A673 (cell line): ENCODE results near the gene BCL3. TPM values are rescaled to one million over a fixed set of nuclear protein-coding genes. Genes with fewer than 3 reads are reported as not detected.

Experiments used
- BruUV-seq: library from RNA; stranded (reverse); fragments of 400-500 nt; replicated peaks from 2 replicates; lab custom pipeline; 2021; lab: Mats Ljungman, UMichigan
- CTCF ChIA-PET: fragments of 300-600 bp; sonication (Branson Sonifier 250); formaldehyde crosslinking; loops from one replicate; lab custom pipeline; 2022; ENCODE audit warnings: antibody characterized with exemption; lab: Charles Lee
- POLR2A ChIA-PET: fragments of 300-600 bp; sonication (Branson Sonifier 250); formaldehyde crosslinking; loops from one replicate; lab custom pipeline; 2022; ENCODE audit warnings: antibody characterized with exemption; ENCODE audit not compliant: low non-redundant PET; lab: Charles Lee
- DNase-seq: peaks from one replicate; pipeline ENCODE4 v3.0.0-alpha.2; 2015; ENCODE audit warnings: low spot score
- H3K27ac ChIP-seq: fragments of 200-600 bp; sonication (generic); 2 replicates; pipeline ENCODE4 v1.5.1; 2016; ENCODE audit warnings: mixed run types, low read depth, mild to moderate bottlenecking, mixed read lengths, antibody characterized with exemption, low read length; ENCODE audit not compliant: poor library complexity, severe bottlenecking
- H3K27me3 ChIP-seq: fragments of 200-600 bp; sonication (generic); replicated peaks from 2 replicates; pipeline ENCODE4 v1.6.1; 2017; ENCODE audit warnings: mixed run types, low read depth, mild to moderate bottlenecking, mixed read lengths, antibody characterized with exemption, low read length; ENCODE audit not compliant: insufficient read depth, poor library complexity
- H3K36me3 ChIP-seq: fragments of 200-600 bp; sonication (generic); 2 replicates; pipeline ENCODE4 v1.6.1; 2016; ENCODE audit warnings: mixed run types, mild to moderate bottlenecking, mixed read lengths, antibody characterized with exemption, low read length; ENCODE audit not compliant: insufficient read depth, poor library complexity, severe bottlenecking
- H3K4me1 ChIP-seq: fragments of 200-600 bp; sonication (generic); 2 replicates; pipeline ENCODE4 v1.6.1; 2017; ENCODE audit warnings: mixed run types, mild to moderate bottlenecking, mixed read lengths, antibody characterized with exemption, low read length; ENCODE audit not compliant: insufficient read depth, poor library complexity, severe bottlenecking
- H3K4me3 ChIP-seq: fragments of 200-600 bp; sonication (generic); 2 replicates; pipeline ENCODE4 v1.5.1; 2016; ENCODE audit warnings: low read depth, mixed run types, mild to moderate bottlenecking, mixed read lengths, low read length; ENCODE audit not compliant: poor library complexity, severe bottlenecking
- H3K9me3 ChIP-seq: fragments of 200-600 bp; sonication (generic); 2 replicates; pipeline ENCODE4 v1.6.1; 2016; ENCODE audit warnings: mixed run types, low read depth, mild to moderate bottlenecking, mixed read lengths, antibody characterized with exemption, low read length; ENCODE audit not compliant: poor library complexity, severe bottlenecking
- EZH2 ChIP-seq: fragments of 200-600 bp; sonication (generic); IDR thresholded peaks from 2 replicates; pipeline ENCODE4 v1.6.1; 2017; ENCODE audit warnings: borderline replicate concordance, low read depth, mild to moderate bottlenecking, mixed read lengths, antibody characterized with exemption, low read length; ENCODE audit not compliant: poor library complexity, severe bottlenecking
- intact Hi-C: fragments of 100-400 bp; cut with micrococcal nuclease; formaldehyde crosslinking; loops from one replicate; pipeline ENCODE4 v1.10.0; 2022; ENCODE audit not compliant: unreplicated experiment
- total RNA-seq: library from RNA; stranded (reverse); gene quantifications from 2 replicates; pipeline ENCODE4 v1.2.3, GENCODE V29; 2021
- TF ChIP-seq, protein P1 (sequence below): fragments of 300-800, 200-600 bp; sonication (generic); conservative IDR thresholded peaks from 2 replicates; pipeline ENCODE4 v1.5.1; 2017; ENCODE audit warnings: low read depth, mild to moderate bottlenecking, antibody characterized with exemption, low read length, moderate library complexity, mixed read lengths

BCL3 gene
- total RNA-seq, 1 experiment from 2014 or later = 6.6 TPM

DNA sequence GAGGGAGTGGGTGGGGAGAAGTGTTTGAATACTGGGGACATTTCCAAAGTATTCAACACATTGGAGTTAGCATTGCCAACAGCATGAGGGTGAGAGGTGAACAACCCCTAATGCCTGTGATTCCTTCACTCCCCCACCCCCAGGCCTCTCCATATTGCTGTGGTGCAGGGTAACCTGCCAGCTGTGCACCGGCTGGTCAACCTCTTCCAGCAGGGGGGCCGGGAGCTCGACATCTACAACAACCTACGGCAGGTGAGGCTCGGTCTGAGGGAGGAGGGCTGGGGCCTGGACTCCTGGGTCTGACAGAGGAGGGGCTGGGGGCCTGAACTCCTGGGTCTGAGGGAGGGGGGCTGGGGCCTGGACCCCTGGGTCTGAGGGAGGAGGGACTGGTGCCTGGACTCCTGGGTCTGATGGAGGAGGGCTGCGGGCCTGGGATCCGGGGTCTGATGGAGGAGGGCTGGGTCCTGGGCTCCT lies 7.6 kb downstream of the BCL3 start:
- no TSS peak for BruUV-seq
- no peak overlapping the region for H3K27ac ChIP-seq
- ChIA-PET POLR2A (no interaction called here), CTCF (interaction anchor here (0.6 kb wide), 1 partner anchor 14 kb away, joined by 8 read pairs; no protein-coding TSS in a partner anchor)
- TF ChIP-seq, protein P1, sequence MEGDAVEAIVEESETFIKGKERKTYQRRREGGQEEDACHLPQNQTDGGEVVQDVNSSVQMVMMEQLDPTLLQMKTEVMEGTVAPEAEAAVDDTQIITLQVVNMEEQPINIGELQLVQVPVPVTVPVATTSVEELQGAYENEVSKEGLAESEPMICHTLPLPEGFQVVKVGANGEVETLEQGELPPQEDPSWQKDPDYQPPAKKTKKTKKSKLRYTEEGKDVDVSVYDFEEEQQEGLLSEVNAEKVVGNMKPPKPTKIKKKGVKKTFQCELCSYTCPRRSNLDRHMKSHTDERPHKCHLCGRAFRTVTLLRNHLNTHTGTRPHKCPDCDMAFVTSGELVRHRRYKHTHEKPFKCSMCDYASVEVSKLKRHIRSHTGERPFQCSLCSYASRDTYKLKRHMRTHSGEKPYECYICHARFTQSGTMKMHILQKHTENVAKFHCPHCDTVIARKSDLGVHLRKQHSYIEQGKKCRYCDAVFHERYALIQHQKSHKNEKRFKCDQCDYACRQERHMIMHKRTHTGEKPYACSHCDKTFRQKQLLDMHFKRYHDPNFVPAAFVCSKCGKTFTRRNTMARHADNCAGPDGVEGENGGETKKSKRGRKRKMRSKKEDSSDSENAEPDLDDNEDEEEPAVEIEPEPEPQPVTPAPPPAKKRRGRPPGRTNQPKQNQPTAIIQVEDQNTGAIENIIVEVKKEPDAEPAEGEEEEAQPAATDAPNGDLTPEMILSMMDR = no peak
- TF ChIP-seq EZH2 = no peak
- H3K4me1 ChIP-seq = peaks cover 27% of the 10 kb centered on the region
- no peak overlapping the region for H3K4me3 ChIP-seq
- H3K27me3 ChIP-seq = no peaks in the 10 kb centered on the region
- intact Hi-C loops = no loop called here
- H3K9me3 ChIP-seq = no peaks in the 10 kb centered on the region
- no peak for DNase-seq
- no peaks in the 10 kb centered on the region for H3K36me3 ChIP-seq

DNA sequence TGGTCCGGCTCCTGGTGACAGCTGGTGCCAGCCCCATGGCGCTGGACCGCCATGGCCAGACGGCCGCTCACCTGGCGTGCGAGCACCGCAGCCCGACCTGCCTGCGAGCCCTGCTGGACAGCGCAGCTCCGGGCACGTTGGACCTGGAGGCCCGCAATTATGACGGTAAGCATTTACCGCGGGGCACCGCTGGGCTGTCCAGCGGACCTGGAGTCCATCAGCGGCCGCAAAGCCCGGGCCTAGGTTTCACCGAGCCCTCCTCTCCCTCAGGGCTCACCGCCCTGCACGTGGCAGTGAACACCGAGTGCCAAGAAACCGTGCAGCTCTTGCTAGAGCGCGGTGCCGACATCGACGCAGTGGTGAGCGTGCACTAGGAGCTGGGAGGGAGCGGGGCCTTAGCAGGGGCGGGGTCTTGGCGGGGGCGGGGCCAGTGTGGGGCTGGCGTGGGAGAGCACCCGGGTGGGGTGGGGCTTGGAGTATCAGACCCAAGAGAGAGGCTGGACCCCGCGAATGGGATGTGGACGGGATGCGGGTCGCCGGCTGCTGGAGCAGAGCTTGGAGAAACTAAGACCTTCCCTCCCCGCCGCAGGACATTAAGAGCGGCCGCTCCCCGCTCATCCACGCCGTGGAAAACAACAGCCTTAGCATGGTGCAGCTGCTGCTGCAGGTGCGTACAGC lies 8.7 kb downstream of the BCL3 start:
- ChIA-PET CTCF (interaction anchor here (0.6 to 1.4 kb wide), 3 partner anchors 13 to 552 kb away, joined by 3 to 7 read pairs (median 5); no protein-coding TSS in a partner anchor), POLR2A (no interaction called here)
- Histone ChIP-seq H3K27me3 (no peaks in the 10 kb centered on the region), H3K9me3 (no peaks in the 10 kb centered on the region), H3K4me1 (peaks cover 27% of the 10 kb centered on the region), H3K36me3 (no peaks in the 10 kb centered on the region), H3K27ac (no peak overlapping the region), H3K4me3 (peak overlapping the region; percentile 48)
- BruUV-seq = no TSS peak
- intact Hi-C loops = no loop called here
- TF ChIP-seq, protein P1 = no peak
- TF ChIP-seq EZH2 = no peak
- DNase-seq = peak; percentile 65

DNA sequence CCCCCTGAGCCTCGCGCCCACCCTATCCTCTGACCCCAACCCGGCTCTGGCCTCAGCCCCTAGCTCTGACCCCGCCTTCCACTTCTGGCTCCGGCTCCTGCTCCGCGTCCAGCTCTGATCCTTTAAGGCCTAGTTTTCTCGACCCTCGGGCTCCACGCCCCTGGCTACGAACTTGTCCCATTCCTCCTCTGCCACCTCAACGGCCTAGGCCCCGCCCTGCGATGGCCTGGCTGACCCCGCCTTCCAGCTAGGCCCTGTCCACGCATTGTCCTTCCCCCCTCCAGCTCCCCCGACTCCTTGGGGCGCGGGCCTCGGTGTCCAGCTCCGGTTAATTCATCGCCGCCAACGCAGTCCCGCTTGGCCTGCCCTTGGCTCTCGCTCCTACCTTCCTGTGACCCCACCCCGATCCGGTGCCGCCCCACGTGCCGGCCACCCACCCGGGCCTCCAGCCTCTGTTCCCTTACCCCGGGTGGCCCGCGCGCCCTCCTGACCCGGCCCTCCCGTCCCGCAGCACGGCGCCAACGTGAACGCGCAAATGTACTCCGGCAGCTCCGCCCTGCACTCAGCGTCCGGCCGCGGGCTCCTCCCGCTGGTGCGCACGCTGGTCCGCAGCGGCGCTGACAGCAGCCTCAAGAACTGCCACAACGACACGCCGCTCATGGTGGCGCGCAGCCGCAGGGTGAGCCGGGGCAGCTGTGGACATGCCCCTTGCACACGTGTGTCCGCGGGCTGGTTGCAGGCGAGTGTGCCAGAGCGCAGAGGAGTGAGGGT lies 9.4 kb downstream of the BCL3 start:
- no TSS peak for BruUV-seq
- DNase-seq = peak; percentile 57

More for the DNA sequence above, 9.4 kb downstream of the BCL3 start:
- TF ChIP-seq, protein P1 = no peak
- TF ChIP-seq EZH2 = no peak
- ChIA-PET CTCF (interaction anchor here (0.6 to 1.4 kb wide), 4 partner anchors 13 to 551 kb away, joined by 3 to 7 read pairs (median 6); no protein-coding TSS in a partner anchor), POLR2A (no interaction called here)
- Histone ChIP-seq H3K27ac (peak overlapping the region; percentile 53), H3K4me3 (peak overlapping the region; percentile 48), H3K27me3 (no peaks in the 10 kb centered on the region), H3K36me3 (no peaks in the 10 kb centered on the region), H3K9me3 (no peaks in the 10 kb centered on the region), H3K4me1 (peaks cover 25% of the 10 kb centered on the region)
- intact Hi-C loops = no loop called here
